H1 (cell line): Measurements from ENCODE around the gene TMEM44. TPM values are rescaled to one million over a fixed set of nuclear protein-coding genes. Genes with fewer than 3 reads are reported as not detected.

Experiments used
- CTCF ChIA-PET: fragments of 300-600 bp; sonication (Branson Sonifier 250); formaldehyde crosslinking; loops from one replicate; lab custom pipeline; 2021; ENCODE audit not compliant: partially characterized antibody; lab: Charles Lee
- POLR2A ChIA-PET: fragments of 300-600 bp; sonication (Branson Sonifier 250); formaldehyde crosslinking; loops from one replicate; lab custom pipeline; 2021; ENCODE audit warnings: inconsistent platforms; ENCODE audit not compliant: partially characterized antibody; lab: Charles Lee
- DNase-seq, 2 experiments: peaks; one replicate each; pipeline versions ENCODE4 v3.0.0 to v3.0.0-alpha.2; 2010 to 2022; ENCODE audit warnings: low spot score in 2 of 2, low read depth in 1 of 2, mixed read lengths in 1 of 2
- FAIRE-seq: peaks from 2 replicates; lab custom pipeline; 2011; peaks lifted over from hg19 to GRCh38; lab: Jason Lieb, UNC
- H2AFZ ChIP-seq: 2 replicates; pipeline ENCODE4 v1.8.1; 2012; ENCODE audit warnings: low read length, inconsistent platforms
- H2AK5ac ChIP-seq: 2 replicates; pipeline ENCODE4 v1.6.1; 2013; ENCODE audit warnings: low read depth, low read length
- H2BK120ac ChIP-seq: replicated peaks from 2 replicates; pipeline ENCODE3; 2013; ENCODE audit warnings: low read depth, low read length, inconsistent platforms
- H2BK12ac ChIP-seq: 2 replicates; pipeline ENCODE4 v1.6.1; 2013; ENCODE audit warnings: low read depth, low read length
- H2BK15ac ChIP-seq: 2 replicates; pipeline ENCODE4 v1.6.1; 2013; ENCODE audit warnings: low read length
- H2BK20ac ChIP-seq: 2 replicates; pipeline ENCODE4 v1.6.1; 2013; ENCODE audit warnings: low read length
- H2BK5ac ChIP-seq: 2 replicates; pipeline ENCODE4 v1.6.1; 2013; ENCODE audit warnings: low read depth, low read length
- H3K14ac ChIP-seq: 2 replicates; pipeline ENCODE4 v1.6.1; 2013; ENCODE audit warnings: inconsistent platforms; ENCODE audit not compliant: insufficient read length
- H3K18ac ChIP-seq: 2 replicates; pipeline ENCODE4 v1.6.1; 2013; ENCODE audit warnings: low read length; ENCODE audit errors: extremely low read depth
- H3K23ac ChIP-seq: 2 replicates; pipeline ENCODE4 v1.6.1; 2013; ENCODE audit warnings: inconsistent platforms; ENCODE audit not compliant: insufficient read length
- H3K23me2 ChIP-seq: 2 replicates; pipeline ENCODE4 v1.6.1; 2013; ENCODE audit warnings: low read depth, low read length
- H3K27ac ChIP-seq: 2 replicates; pipeline ENCODE4 v1.6.1; 2011; ENCODE audit warnings: low read depth, low read length, inconsistent platforms
- H3K27me3 ChIP-seq, 4 experiments: replicated peaks in 1 of 4; 1 replicate in 1 of 4; 2 replicates in 3 of 4; pipeline versions ENCODE4 v1.6.1 to v1.8.1; 2011 to 2013; ENCODE audit warnings: low read length in 3 of 4, mild to moderate bottlenecking in 3 of 4, inconsistent platforms in 2 of 4, mixed read lengths in 2 of 4, moderate library complexity in 1 of 4; ENCODE audit not compliant: control insufficient read depth in 3 of 4, insufficient read depth in 3 of 4; ENCODE audit errors: extremely low read depth in 1 of 4
- H3K36me3 ChIP-seq, 4 experiments: 2 replicates each; pipeline versions ENCODE4 v1.6.1 to v1.8.1; 2011 to 2013; ENCODE audit warnings: mild to moderate bottlenecking in 4 of 4, low read length in 3 of 4, moderate library complexity in 2 of 4, control low read depth in 1 of 4, inconsistent platforms in 1 of 4; ENCODE audit not compliant: insufficient read depth in 4 of 4, control insufficient read depth in 2 of 4
- H3K4ac ChIP-seq: replicated peaks from 2 replicates; pipeline ENCODE3; 2013; ENCODE audit warnings: low read length, low read depth, mixed read lengths, inconsistent platforms; ENCODE audit not compliant: insufficient read length
- H3K4me1 ChIP-seq, 4 experiments: replicated peaks in 1 of 4; 1 replicate in 1 of 4; 2 replicates in 3 of 4; pipeline versions ENCODE4 v1.6.1 to v1.8.1; 2011 to 2013; ENCODE audit warnings: low read length in 3 of 4, inconsistent platforms in 2 of 4, mixed read lengths in 1 of 4; ENCODE audit not compliant: insufficient read depth in 4 of 4, control insufficient read depth in 3 of 4
- H3K4me2 ChIP-seq, 2 experiments: 2 replicates each; pipeline versions ENCODE4 v1.6.1 to v1.8.1; 2011 to 2013; ENCODE audit warnings: low read depth in 2 of 2, low read length in 2 of 2, control low read depth in 1 of 2, inconsistent platforms in 1 of 2, mild to moderate bottlenecking in 1 of 2; ENCODE audit not compliant: insufficient read depth in 1 of 2
- H3K4me3 ChIP-seq, 4 experiments: fragments of 200-600, 300-600 bp in 1 of 4; sonication (generic), shearing (Covaris generic), sonication (Bioruptor Twin) in 1 of 4; 2 replicates each; pipeline versions ENCODE4 v1.5.1 to v1.8.1; 2011 to 2016; ENCODE audit warnings: low read length in 4 of 4, low read depth in 3 of 4, control low read depth in 2 of 4, inconsistent platforms in 2 of 4, mild to moderate bottlenecking in 2 of 4, mixed read lengths in 1 of 4, moderate library complexity in 1 of 4; ENCODE audit not compliant: insufficient read depth in 2 of 4; ENCODE audit errors: extremely low read depth in 1 of 4
- H3K56ac ChIP-seq: replicated peaks from 2 replicates; pipeline ENCODE3; 2013; ENCODE audit warnings: low read depth, mild to moderate bottlenecking, mixed read lengths, low read length, inconsistent platforms; ENCODE audit not compliant: insufficient read length
- H3K79me1 ChIP-seq: 2 replicates; pipeline ENCODE4 v1.6.1; 2013; ENCODE audit warnings: low read depth, low read length, control low read depth
- H3K79me2 ChIP-seq, 2 experiments: 2 replicates each; pipeline versions ENCODE4 v1.6.1 to v1.8.1; 2012 to 2013; ENCODE audit warnings: low read length in 2 of 2, mild to moderate bottlenecking in 2 of 2, inconsistent platforms in 1 of 2; ENCODE audit not compliant: insufficient read depth in 2 of 2, control insufficient read depth in 1 of 2
- H3K9ac ChIP-seq, 4 experiments: replicated peaks in 1 of 4; 1 replicate in 1 of 4; 2 replicates in 3 of 4; pipeline versions ENCODE4 v1.6.1 to v1.8.1; 2011 to 2013; ENCODE audit warnings: low read depth in 3 of 4, low read length in 3 of 4, control low read depth in 2 of 4, mild to moderate bottlenecking in 2 of 4, moderate library complexity in 2 of 4, inconsistent platforms in 1 of 4; ENCODE audit errors: extremely low read depth in 1 of 4
- H3K9me3 ChIP-seq, 2 experiments: 2 replicates each; pipeline versions ENCODE4 v1.6.1 to v1.8.1; 2012 to 2013; ENCODE audit warnings: mild to moderate bottlenecking in 2 of 2, moderate library complexity in 2 of 2, control low read depth in 1 of 2, inconsistent platforms in 1 of 2, low read depth in 1 of 2, low read length in 1 of 2, mixed read lengths in 1 of 2; ENCODE audit not compliant: insufficient read depth in 2 of 2
- H4K20me1 ChIP-seq, 2 experiments: replicated peaks in 1 of 2; 2 replicates each; pipeline versions ENCODE3 to v1.8.1; 2011 to 2013; ENCODE audit warnings: inconsistent platforms in 2 of 2, low read length in 2 of 2, mild to moderate bottlenecking in 1 of 2; ENCODE audit not compliant: insufficient read depth in 2 of 2, control insufficient read depth in 1 of 2
- H4K5ac ChIP-seq: 2 replicates; pipeline ENCODE4 v1.6.1; 2013; ENCODE audit warnings: low read length, low read depth, mixed read lengths, inconsistent platforms; ENCODE audit not compliant: insufficient read length
- H4K8ac ChIP-seq: 2 replicates; pipeline ENCODE4 v1.8.0; 2013; ENCODE audit warnings: mild to moderate bottlenecking, moderate library complexity, low read length, inconsistent platforms; ENCODE audit not compliant: insufficient read depth; ENCODE audit errors: extremely low read depth
- H4K91ac ChIP-seq: replicated peaks from 2 replicates; pipeline ENCODE3; 2013; ENCODE audit warnings: low read length, mixed read lengths, inconsistent platforms; ENCODE audit not compliant: insufficient read length
- BRCA1 ChIP-seq: IDR thresholded peaks from 2 replicates; pipeline ENCODE4 v1.6.1; 2012; ENCODE audit warnings: low read depth, low read length, improper control_type of control experiment
- CHD2 ChIP-seq: IDR thresholded peaks from 2 replicates; pipeline ENCODE4 v1.6.1; 2012; ENCODE audit warnings: low read length, improper control_type of control experiment
- SIRT6 ChIP-seq: IDR thresholded peaks from one replicate; pipeline ENCODE4 v1.7.1; 2012; ENCODE audit warnings: low read length, inconsistent platforms
- SUZ12 ChIP-seq: fragments of 200-600 bp; sonication (generic); IDR thresholded peaks from 2 replicates; pipeline ENCODE4 v1.6.1; 2012; ENCODE audit warnings: mild to moderate bottlenecking, inconsistent platforms, low read length, moderate library complexity, mixed read lengths
- WGBS, 2 experiments: shearing (Covaris generic) in 1 of 2; methylation state at CpG; one replicate each; pipeline versions ENCODE4 v1.1.6 to v1.1.7; 2013 to 2015; ENCODE audit warnings: low lambda C conversion rate in 2 of 2, mixed read lengths in 2 of 2, inconsistent platforms in 1 of 2, low coverage in 1 of 2, missing lambda C conversion rate in 1 of 2; ENCODE audit not compliant: insufficient replicate concordance in 2 of 2, insufficient coverage in 1 of 2, insufficient read length in 1 of 2; ENCODE audit errors: extremely low coverage in 1 of 2, missing lambda C conversion rate in 1 of 2; 5-methylcytosine and 5-hydroxymethylcytosine counted together
- polyA plus RNA-seq, 7 experiments: library from polyadenylated mRNA; depleted of rRNA in 3 of 7; stranded (reverse) in 5 of 7; unstranded in 2 of 7; fragments of >200 nt in 5 of 7; fragments of 200-250 nt in 2 of 7; gene quantifications; 1 replicate in 5 of 7; 2 replicates in 1 of 7; 4 replicates in 1 of 7; pipeline versions ENCODE4 v1.2.1 to v1.2.3, GENCODE V29; 2011 to 2013; ENCODE audit warnings: missing spikeins in 2 of 7, mixed read lengths in 2 of 7
- total RNA-seq: library from RNA; stranded (reverse); fragmentation: NEBNext Ultra II Directional; extraction: Animal tissue kit (Norgen Biotek cat#: 25700); gene quantifications from 2 replicates; pipeline ENCODE4 v1.2.1, GENCODE V29; 2021

The TMEM44 gene
- total and polyA plus RNA-seq, 2 of the 8 experiments (the other 6 are each of a cell fraction or from before 2014, with no cell fraction given): 14.0 to 16.7 TPM

DNA sequence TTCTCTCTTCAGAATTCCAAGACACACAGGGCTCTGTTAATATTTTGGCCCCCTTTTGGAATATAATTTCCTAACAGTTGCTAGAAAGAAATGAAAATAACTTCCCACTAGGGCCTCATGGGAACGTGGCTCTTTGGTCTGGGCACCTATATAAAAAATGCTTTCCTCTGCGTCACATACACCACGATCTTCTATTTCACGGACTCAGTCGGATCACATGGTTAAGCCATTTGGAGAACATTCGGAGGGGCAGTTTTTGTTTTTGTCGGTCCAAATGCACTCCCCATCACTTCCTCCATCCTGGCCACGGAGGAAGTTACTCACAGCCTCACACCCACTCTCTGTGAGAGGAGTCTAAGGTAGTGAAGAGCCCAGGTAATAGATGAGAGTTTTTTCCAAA is 21.0 kb downstream of the TMEM44 start:
- no peak overlapping the region for H3K4me2 ChIP-seq
- no peak overlapping the region for H3K27ac ChIP-seq
- H2BK15ac ChIP-seq: no peak overlapping the region
- H4K91ac ChIP-seq: no peak overlapping the region
- POLR2A ChIA-PET: no interaction called here
- H4K20me1 ChIP-seq: peaks cover 2% of the 10 kb centered on the region in 2 experiments
- H3K9ac ChIP-seq: no peak overlapping the region
- no peaks in the 10 kb centered on the region for H3K36me3 ChIP-seq
- no peak overlapping the region for H2AK5ac ChIP-seq
- 88% methylated on average over 8 of the region's 8 CpGs; no CpG with 5 or more reads in 1 of the 2 experiments for WGBS, 2 experiments
- no peak overlapping the region for H3K14ac ChIP-seq
- no peak overlapping the region for H2BK12ac ChIP-seq
- no peaks in the 10 kb centered on the region for H3K23me2 ChIP-seq
- H3K9me3 ChIP-seq: no peaks in the 10 kb centered on the region; a peak in 1 of 4 replicates
- no peak overlapping the region for H2BK5ac ChIP-seq
- no peak overlapping the region for H2AFZ ChIP-seq
- H2BK20ac ChIP-seq: no peak overlapping the region
- H4K5ac ChIP-seq: no peak overlapping the region
- no peaks in the 10 kb centered on the region; a peak in 1 of 7 replicates for H3K4me1 ChIP-seq
- no peak overlapping the region for H3K23ac ChIP-seq
- H3K4me3 ChIP-seq: no peak overlapping the region
- no peak for FAIRE-seq
- no peak overlapping the region for H3K18ac ChIP-seq
- no peaks in the 10 kb centered on the region for H3K79me1 ChIP-seq
- H4K8ac ChIP-seq: no peak overlapping the region
- H3K79me2 ChIP-seq: no peaks in the 10 kb centered on the region
- no peaks in the 10 kb centered on the region for H3K27me3 ChIP-seq
- CTCF ChIA-PET: interaction anchor here (1.0 to 1.5 kb wide), 2 partner anchors 25 to 27 kb away, joined by 3 to 6 read pairs; no protein-coding TSS in a partner anchor
- no peak overlapping the region for H3K4ac ChIP-seq
- no peak overlapping the region for H2BK120ac ChIP-seq
- H3K56ac ChIP-seq: no peak overlapping the region
- no peak for DNase-seq
- TF ChIP-seq SIRT6 (no peak), SUZ12 (no peak), CHD2 (no peak), BRCA1 (no peak)
